Hepatocyte (in vitro differentiated cells): ENCODE results near the gene SH3GL2. TPM values are rescaled to one million over a fixed set of nuclear protein-coding genes. Genes with fewer than 3 reads are reported as not detected.

Source experiments
- DNase-seq: peaks from one replicate; pipeline ENCODE4 v3.0.0-alpha.2; 2016; ENCODE audit warnings: low spot score
- H2AFZ ChIP-seq: fragments of 200-600 bp; sonication (generic); 2 replicates; pipeline ENCODE4 v1.6.0; 2016; ENCODE audit warnings: antibody characterized with exemption, mild to moderate bottlenecking
- H3K27ac ChIP-seq: fragments of 200-600 bp; sonication (generic); 2 replicates; pipeline ENCODE4 v1.5.1; 2016; ENCODE audit warnings: mild to moderate bottlenecking
- H3K27me3 ChIP-seq: fragments of 200-600 bp; sonication (generic); 2 replicates; pipeline ENCODE4 v1.6.1; 2016
- H3K36me3 ChIP-seq: fragments of 200-600 bp; sonication (generic); replicated peaks from 2 replicates; pipeline ENCODE4 v1.5.1; 2016; ENCODE audit warnings: low read depth; ENCODE audit not compliant: insufficient read depth
- H3K4me1 ChIP-seq: fragments of 200-600 bp; sonication (generic); 2 replicates; pipeline ENCODE4 v1.5.1; 2016; ENCODE audit warnings: mild to moderate bottlenecking, moderate library complexity; ENCODE audit not compliant: insufficient read depth
- H3K4me2 ChIP-seq: fragments of 200-600 bp; sonication (generic); 2 replicates; pipeline ENCODE4 v1.6.0; 2016
- H3K4me3 ChIP-seq: fragments of 200-600 bp; sonication (generic); 2 replicates; pipeline ENCODE4 v1.5.1; 2016; ENCODE audit warnings: mild to moderate bottlenecking
- H3K79me2 ChIP-seq: fragments of 200-600 bp; sonication (generic); 2 replicates; pipeline ENCODE4 v1.6.0; 2017; ENCODE audit warnings: mild to moderate bottlenecking
- H3K9me2 ChIP-seq: fragments of 200-600 bp; sonication (generic); replicated peaks from 2 replicates; pipeline ENCODE4 v1.6.0; 2017; ENCODE audit warnings: mild to moderate bottlenecking; ENCODE audit not compliant: insufficient read depth
- H3K9me3 ChIP-seq: fragments of 200-600 bp; sonication (generic); 2 replicates; pipeline ENCODE4 v1.5.1; 2016; ENCODE audit warnings: low read depth, mild to moderate bottlenecking
- H4K20me1 ChIP-seq: fragments of 200-600 bp; sonication (generic); 2 replicates; pipeline ENCODE4 v1.6.0; 2016; ENCODE audit warnings: mild to moderate bottlenecking; ENCODE audit not compliant: insufficient read depth, poor library complexity, severe bottlenecking
- EZH2 ChIP-seq: fragments of 200-600 bp; sonication (generic); IDR thresholded peaks from 2 replicates; pipeline ENCODE4 v1.6.1; 2016; ENCODE audit warnings: antibody characterized with exemption, mild to moderate bottlenecking, borderline replicate concordance
- EZH2phosphoT487 ChIP-seq: fragments of 200-600 bp; sonication (generic); IDR thresholded peaks from one replicate; pipeline ENCODE4 v1.6.1; 2018; ENCODE audit warnings: antibody characterized with exemption, mild to moderate bottlenecking, low read depth, moderate library complexity; ENCODE audit not compliant: unreplicated experiment, severe bottlenecking
- WGBS: methylation state at CpG from one replicate; pipeline ENCODE4 v1.1.6; 2016; ENCODE audit warnings: low lambda C conversion rate; ENCODE audit errors: missing lambda C conversion rate; 5-methylcytosine and 5-hydroxymethylcytosine counted together
- polyA plus RNA-seq: library from polyadenylated mRNA; unstranded; fragments of >200 nt; fragmentation: Nextera tagmentation; extraction: Ambion mirVana; gene quantifications from 2 replicates; pipeline ENCODE4 v1.2.1, GENCODE V29; 2016
- total RNA-seq: library from RNA; depleted of rRNA; stranded (reverse); fragments of >200 nt; gene quantifications from 2 replicates; pipeline ENCODE4 v1.2.3, GENCODE V29; 2014
- TF ChIP-seq, protein P1 (sequence below): fragments of 200-600 bp; sonication (generic); IDR thresholded peaks from 2 replicates; pipeline ENCODE4 v1.5.1; 2016; ENCODE audit warnings: antibody characterized with exemption, mild to moderate bottlenecking; ENCODE audit not compliant: poor library complexity

Gene SH3GL2
- total and polyA plus RNA-seq, 2 experiments from 2014 or later = 2.8 to 5.8 TPM

DNA sequence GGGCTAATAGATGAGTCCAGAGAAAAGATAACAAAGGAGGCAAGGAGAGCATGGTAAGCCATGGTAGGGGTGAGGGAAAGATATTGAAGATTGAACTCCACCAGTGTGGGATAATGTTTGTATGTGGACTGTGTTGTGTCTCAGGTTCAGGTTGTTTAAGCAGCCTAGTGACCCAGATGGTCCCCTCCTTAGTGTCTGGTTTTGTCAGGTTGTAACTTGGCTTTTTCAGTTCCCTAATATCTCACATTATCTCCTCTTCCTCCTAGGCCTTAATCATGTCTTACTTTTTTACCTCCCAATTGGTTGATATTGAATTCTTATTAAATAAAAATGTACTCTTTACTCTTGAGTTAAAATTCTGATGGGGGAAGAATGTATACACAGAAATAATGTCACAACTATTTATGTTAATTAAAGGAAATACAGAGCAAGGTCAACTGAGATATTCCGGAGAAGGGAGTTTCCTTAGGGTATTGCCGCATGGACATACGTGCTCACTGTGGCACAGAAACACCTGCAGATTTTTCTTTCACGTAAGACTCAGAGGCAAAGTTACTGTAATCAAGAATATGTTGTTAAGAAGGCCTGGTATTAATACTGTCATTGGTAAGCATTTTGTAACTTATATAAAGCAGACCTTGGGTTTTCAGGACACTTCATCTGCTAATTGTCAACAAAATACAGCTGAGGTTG, 23.4 kb upstream of the SH3GL2 start:
- Histone ChIP-seq H4K20me1 (no peaks in the 10 kb centered on the region), H3K27me3 (no peaks in the 10 kb centered on the region), H3K36me3 (no peaks in the 10 kb centered on the region), H3K79me2 (no peaks in the 10 kb centered on the region), H2AFZ (no peak overlapping the region), H3K4me3 (no peak overlapping the region), H3K9me3 (no peaks in the 10 kb centered on the region), H3K4me1 (no peaks in the 10 kb centered on the region), H3K4me2 (no peak overlapping the region), H3K9me2 (no peaks in the 10 kb centered on the region), H3K27ac (no peak overlapping the region)
- TF ChIP-seq, protein P1, sequence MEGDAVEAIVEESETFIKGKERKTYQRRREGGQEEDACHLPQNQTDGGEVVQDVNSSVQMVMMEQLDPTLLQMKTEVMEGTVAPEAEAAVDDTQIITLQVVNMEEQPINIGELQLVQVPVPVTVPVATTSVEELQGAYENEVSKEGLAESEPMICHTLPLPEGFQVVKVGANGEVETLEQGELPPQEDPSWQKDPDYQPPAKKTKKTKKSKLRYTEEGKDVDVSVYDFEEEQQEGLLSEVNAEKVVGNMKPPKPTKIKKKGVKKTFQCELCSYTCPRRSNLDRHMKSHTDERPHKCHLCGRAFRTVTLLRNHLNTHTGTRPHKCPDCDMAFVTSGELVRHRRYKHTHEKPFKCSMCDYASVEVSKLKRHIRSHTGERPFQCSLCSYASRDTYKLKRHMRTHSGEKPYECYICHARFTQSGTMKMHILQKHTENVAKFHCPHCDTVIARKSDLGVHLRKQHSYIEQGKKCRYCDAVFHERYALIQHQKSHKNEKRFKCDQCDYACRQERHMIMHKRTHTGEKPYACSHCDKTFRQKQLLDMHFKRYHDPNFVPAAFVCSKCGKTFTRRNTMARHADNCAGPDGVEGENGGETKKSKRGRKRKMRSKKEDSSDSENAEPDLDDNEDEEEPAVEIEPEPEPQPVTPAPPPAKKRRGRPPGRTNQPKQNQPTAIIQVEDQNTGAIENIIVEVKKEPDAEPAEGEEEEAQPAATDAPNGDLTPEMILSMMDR = no peak
- TF ChIP-seq EZH2 (no peak), EZH2phosphoT487 (no peak)
- no peak for DNase-seq
- WGBS = 72% methylated on average over 4 of the region's 4 CpGs

DNA sequence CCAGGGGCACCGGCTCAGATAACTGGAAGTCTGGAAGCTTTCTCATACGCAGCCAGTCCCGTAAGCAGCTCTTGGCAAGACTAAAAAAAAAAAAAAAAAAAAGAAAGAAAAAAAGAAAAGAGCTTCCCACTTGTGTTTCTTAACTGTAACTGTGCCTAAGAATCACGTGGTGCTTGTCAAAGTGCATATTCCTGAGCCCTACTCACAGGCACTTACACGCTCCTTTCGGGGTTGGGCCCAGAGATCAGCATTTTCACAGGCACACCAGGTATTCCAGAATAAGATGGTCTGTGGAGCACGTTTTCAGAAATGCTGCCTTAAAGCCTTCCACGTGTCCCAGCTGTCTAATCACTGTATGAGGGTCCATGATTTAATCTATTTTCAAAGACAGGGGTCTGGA, 22.6 kb upstream of the SH3GL2 start:
- WGBS = 79% methylated on average over 8 of the region's 8 CpGs

DNA sequence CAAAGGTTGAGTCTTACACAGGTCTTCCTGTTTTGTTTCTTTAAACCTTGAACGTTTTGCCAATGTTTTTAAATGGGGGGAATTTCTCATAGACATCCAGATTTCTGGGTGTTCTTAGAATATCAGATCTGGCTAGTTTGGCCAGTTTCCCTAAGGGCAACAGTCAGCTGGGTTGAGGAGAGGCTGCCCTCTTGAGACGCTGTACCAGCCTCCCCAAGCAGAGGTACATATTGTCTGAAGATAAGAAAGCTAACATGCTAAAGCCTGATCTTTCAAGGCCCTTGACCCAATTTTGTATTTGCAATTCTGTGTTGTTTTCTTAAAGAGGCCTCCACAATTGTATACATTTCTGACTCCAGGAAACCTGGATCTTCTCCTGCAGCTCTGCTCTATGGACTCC, 21.9 kb upstream of the SH3GL2 start:
- no peaks in the 10 kb centered on the region for H3K4me1 ChIP-seq
- H3K9me3 ChIP-seq = no peaks in the 10 kb centered on the region
- H3K27me3 ChIP-seq = no peaks in the 10 kb centered on the region
- WGBS = 36% methylated on average over 2 of the region's 2 CpGs
- no peak overlapping the region for H3K4me3 ChIP-seq
- H3K36me3 ChIP-seq = no peaks in the 10 kb centered on the region
- H3K4me2 ChIP-seq = no peak overlapping the region
- TF ChIP-seq EZH2phosphoT487 (no peak), EZH2 (no peak)
- TF ChIP-seq, protein P1 = no peak
- no peak overlapping the region for H2AFZ ChIP-seq
- no peaks in the 10 kb centered on the region for H3K79me2 ChIP-seq
- H4K20me1 ChIP-seq = no peaks in the 10 kb centered on the region
- no peak overlapping the region for H3K27ac ChIP-seq
- H3K9me2 ChIP-seq = no peaks in the 10 kb centered on the region
- no peak for DNase-seq

More for the DNA sequence above, 22.6 kb upstream of the SH3GL2 start:
- H2AFZ ChIP-seq = no peak overlapping the region
- H3K4me3 ChIP-seq = no peak overlapping the region
- no peaks in the 10 kb centered on the region for H4K20me1 ChIP-seq
- no peaks in the 10 kb centered on the region for H3K4me1 ChIP-seq
- H3K27ac ChIP-seq = no peak overlapping the region
- H3K4me2 ChIP-seq = no peak overlapping the region
- no peak for DNase-seq
- H3K36me3 ChIP-seq = no peaks in the 10 kb centered on the region
- no peaks in the 10 kb centered on the region for H3K9me3 ChIP-seq
- no peak for TF ChIP-seq EZH2phosphoT487
- no peak for TF ChIP-seq EZH2
- TF ChIP-seq, protein P1 = no peak
- H3K79me2 ChIP-seq = no peaks in the 10 kb centered on the region
- H3K9me2 ChIP-seq = no peaks in the 10 kb centered on the region
- H3K27me3 ChIP-seq = no peaks in the 10 kb centered on the region
